WTC11 (cell line): ENCODE measurements around the gene TREX2. TPM values are rescaled to one million over a fixed set of nuclear protein-coding genes. Genes with fewer than 3 reads are reported as not detected.

Experiments
- ATAC-seq: fragments of 200-7000 bp; cut with Tn5 transposase; 2 replicates; pipeline ENCODE4 v1.10.0; 2021; ENCODE audit warnings: mild to moderate bottlenecking, moderate library complexity
- CTCF ChIA-PET: fragments of 300-600 bp; sonication (Branson Sonifier 250); formaldehyde crosslinking; loops from one replicate; lab custom pipeline; 2021; ENCODE audit warnings: antibody characterized with exemption; lab: Charles Lee
- POLR2A ChIA-PET: fragments of 350-600 bp; sonication (Branson Sonifier 250); formaldehyde crosslinking; loops from one replicate; lab custom pipeline; 2021; ENCODE audit warnings: antibody characterized with exemption; lab: Charles Lee
- DNase-seq: peaks from one replicate; pipeline ENCODE4 v3.0.0; 2021; ENCODE audit warnings: low spot score
- H3K27ac Mint-ChIP-seq: 2 replicates; pipeline ENCODE4 v1.8.0; 2021; ENCODE audit warnings: mixed read lengths
- H3K27me3 Mint-ChIP-seq: 2 replicates; pipeline ENCODE4 v1.8.0; 2021; ENCODE audit warnings: low read depth, mild to moderate bottlenecking, moderate library complexity, mixed read lengths
- H3K36me3 Mint-ChIP-seq: 2 replicates; pipeline ENCODE4 v1.8.0; 2021; ENCODE audit warnings: mixed read lengths
- H3K4me1 Mint-ChIP-seq: 2 replicates; pipeline ENCODE4 v1.8.0; 2022; ENCODE audit warnings: mixed read lengths
- H3K4me3 Mint-ChIP-seq: 2 replicates; pipeline ENCODE4 v1.8.0; 2021; ENCODE audit warnings: mild to moderate bottlenecking, moderate library complexity, mixed read lengths
- H3K9me3 Mint-ChIP-seq: 2 replicates; pipeline ENCODE4 v1.8.0; 2021; ENCODE audit warnings: mixed read lengths
- AFF4 ChIP-seq: sonication (generic); formaldehyde crosslinking; IDR thresholded peaks from 2 replicates; pipeline ENCODE4 v1.8.1; 2023; ENCODE audit warnings: mild to moderate bottlenecking, missing genetic modification reagents, borderline replicate concordance
- ATF3 ChIP-seq: sonication (generic); formaldehyde crosslinking; conservative IDR thresholded peaks from 2 replicates; pipeline ENCODE4 v1.8.1; 2022; ENCODE audit warnings: mild to moderate bottlenecking, missing genetic modification reagents
- CDX4 ChIP-seq: fragments of 250-450 bp; sonication (Bioruptor Pico); IDR thresholded peaks from 2 replicates; pipeline ENCODE4 v1.9.0; 2021; ENCODE audit warnings: moderate library complexity, mild to moderate bottlenecking, inconsistent platforms, borderline replicate concordance
- CREB1 ChIP-seq: sonication (generic); formaldehyde crosslinking; IDR thresholded peaks from 2 replicates; pipeline ENCODE4 v1.8.0; 2023; ENCODE audit warnings: mild to moderate bottlenecking, missing genetic modification reagents
- CTCF ChIP-seq: fragments of 200-600 bp; IDR thresholded peaks from 2 replicates; pipeline ENCODE4 v1.8.0; 2022; ENCODE audit warnings: antibody characterized with exemption
- ERG ChIP-seq: fragments of 250-450 bp; sonication (Bioruptor Pico); IDR thresholded peaks from 2 replicates; pipeline ENCODE4 v1.8.0; 2021; ENCODE audit warnings: mild to moderate bottlenecking
- GABPB1 ChIP-seq: sonication (generic); formaldehyde crosslinking; IDR thresholded peaks from 2 replicates; pipeline ENCODE4 v1.8.1; 2023; ENCODE audit warnings: mild to moderate bottlenecking, missing genetic modification reagents
- HMGA2 ChIP-seq: fragments of 250-450 bp; sonication (Bioruptor Pico); IDR thresholded peaks from 2 replicates; pipeline ENCODE4 v1.4.0; 2021; ENCODE audit warnings: mild to moderate bottlenecking, moderate library complexity
- JAZF1 ChIP-seq: fragments of 250-450 bp; sonication (Bioruptor Pico); IDR thresholded peaks from 2 replicates; pipeline ENCODE4 v1.9.0; 2021; ENCODE audit warnings: moderate library complexity, mild to moderate bottlenecking, inconsistent platforms
- NR2C2 ChIP-seq: sonication (generic); formaldehyde crosslinking; IDR thresholded peaks from 2 replicates; pipeline ENCODE4 v1.8.0; 2022; ENCODE audit warnings: mild to moderate bottlenecking, missing genetic modification reagents
- PRRX2 ChIP-seq: fragments of 250-450 bp; sonication (Bioruptor Pico); IDR thresholded peaks from 2 replicates; pipeline ENCODE4 v1.8.0; 2021; ENCODE audit warnings: mild to moderate bottlenecking
- SMAD3 ChIP-seq: sonication (generic); formaldehyde crosslinking; IDR thresholded peaks from 2 replicates; pipeline ENCODE4 v1.8.0; 2022; ENCODE audit warnings: missing genetic modification reagents, mild to moderate bottlenecking, borderline replicate concordance
- TEAD1 ChIP-seq: sonication (generic); formaldehyde crosslinking; IDR thresholded peaks from 2 replicates; pipeline ENCODE4 v1.8.0; 2022; ENCODE audit warnings: mild to moderate bottlenecking, missing genetic modification reagents
- TEAD4 ChIP-seq: sonication (generic); formaldehyde crosslinking; IDR thresholded peaks from 2 replicates; pipeline ENCODE4 v1.8.0; 2022; ENCODE audit warnings: mild to moderate bottlenecking, missing genetic modification reagents
- USF1 ChIP-seq: sonication (generic); formaldehyde crosslinking; IDR thresholded peaks from 2 replicates; pipeline ENCODE4 v1.8.0; 2022; ENCODE audit warnings: mild to moderate bottlenecking, missing genetic modification reagents
- ZSCAN18 ChIP-seq: fragments of 250-450 bp; sonication (Bioruptor Pico); IDR thresholded peaks from 2 replicates; pipeline ENCODE4 v2.1.2; 2022; ENCODE audit warnings: mild to moderate bottlenecking, moderate library complexity
- total RNA-seq: library from RNA; stranded (reverse); gene quantifications from 3 replicates; pipeline ENCODE4 v1.2.3, GENCODE V29; 2021

The TREX2 gene
- total RNA-seq, 1 experiment from 2014 or later, result 1.5 TPM

- no peak for TF ChIP-seq AFF4
- no peak for TF ChIP-seq USF1 (CRISPR knock-in tag)
- no peak for TF ChIP-seq CTCF
- TF ChIP-seq HMGA2 (CRISPR knock-in tag), result no peak
- TF ChIP-seq ATF3, result no peak
These were observed 34.4 kb downstream of the TREX2 start, which contains the start of gene ZFP92 (continued) for GRCh38 chrX:153411255-153411987.

GRCh38 chrX:153410888-153411254, 35.0 kb downstream of the TREX2 start:
- Mint-ChIP-seq H3K27ac (no peak overlapping the region), H3K4me3 (peak overlapping the region; percentile 59), H3K4me1 (peaks cover 8% of the 10 kb centered on the region), H3K27me3 (peaks cover 19% of the 10 kb centered on the region), H3K9me3 (no peaks in the 10 kb centered on the region), H3K36me3 (no peaks in the 10 kb centered on the region)
- no peak for DNase-seq
- no peak for TF ChIP-seq ZSCAN18 (CRISPR knock-in tag)
- TF ChIP-seq SMAD3 (CRISPR knock-in tag), result no peak
- TF ChIP-seq TEAD1, result no peak
- TF ChIP-seq GABPB1 (CRISPR knock-in tag), result no peak
- TF ChIP-seq CREB1 (CRISPR knock-in tag), result no peak
- TF ChIP-seq USF1 (CRISPR knock-in tag), result no peak
- no peak for TF ChIP-seq NR2C2 (CRISPR knock-in tag)
- no peak for TF ChIP-seq TEAD4 (CRISPR knock-in tag)
- no peak for TF ChIP-seq CDX4 (CRISPR knock-in tag)
- TF ChIP-seq PRRX2 (CRISPR knock-in tag), result no peak
- no peak for TF ChIP-seq JAZF1 (CRISPR knock-in tag)
- no peak for TF ChIP-seq ERG (CRISPR knock-in tag)
- POLR2A ChIA-PET, result no interaction called here
- no peak for ATAC-seq
- CTCF ChIA-PET, result interaction anchor here (1.0 kb wide), 1 partner anchor 32 kb away, joined by 3 read pairs; no protein-coding TSS in a partner anchor
